Hepatocyte (in vitro differentiated cells): Measurements from ENCODE around the gene COX7B2. TPM values are rescaled to one million over a fixed set of nuclear protein-coding genes. Genes with fewer than 3 reads are reported as not detected.
A peak's percentile ranks its signal among the peaks of the same experiment; 100 is the strongest.

Experiments used
- DNase-seq: peaks from one replicate; pipeline ENCODE4 v3.0.0-alpha.2; 2016; ENCODE audit warnings: low spot score
- H2AFZ ChIP-seq: fragments of 200-600 bp; sonication (generic); 2 replicates; pipeline ENCODE4 v1.6.0; 2016; ENCODE audit warnings: antibody characterized with exemption, mild to moderate bottlenecking
- H3K27ac ChIP-seq: fragments of 200-600 bp; sonication (generic); 2 replicates; pipeline ENCODE4 v1.5.1; 2016; ENCODE audit warnings: mild to moderate bottlenecking
- H3K27me3 ChIP-seq: fragments of 200-600 bp; sonication (generic); 2 replicates; pipeline ENCODE4 v1.6.1; 2016
- H3K36me3 ChIP-seq: fragments of 200-600 bp; sonication (generic); replicated peaks from 2 replicates; pipeline ENCODE4 v1.5.1; 2016; ENCODE audit warnings: low read depth; ENCODE audit not compliant: insufficient read depth
- H3K4me1 ChIP-seq: fragments of 200-600 bp; sonication (generic); 2 replicates; pipeline ENCODE4 v1.5.1; 2016; ENCODE audit warnings: mild to moderate bottlenecking, moderate library complexity; ENCODE audit not compliant: insufficient read depth
- H3K4me2 ChIP-seq: fragments of 200-600 bp; sonication (generic); 2 replicates; pipeline ENCODE4 v1.6.0; 2016
- H3K4me3 ChIP-seq: fragments of 200-600 bp; sonication (generic); 2 replicates; pipeline ENCODE4 v1.5.1; 2016; ENCODE audit warnings: mild to moderate bottlenecking
- H3K79me2 ChIP-seq: fragments of 200-600 bp; sonication (generic); 2 replicates; pipeline ENCODE4 v1.6.0; 2017; ENCODE audit warnings: mild to moderate bottlenecking
- H3K9me2 ChIP-seq: fragments of 200-600 bp; sonication (generic); replicated peaks from 2 replicates; pipeline ENCODE4 v1.6.0; 2017; ENCODE audit warnings: mild to moderate bottlenecking; ENCODE audit not compliant: insufficient read depth
- H3K9me3 ChIP-seq: fragments of 200-600 bp; sonication (generic); 2 replicates; pipeline ENCODE4 v1.5.1; 2016; ENCODE audit warnings: low read depth, mild to moderate bottlenecking
- H4K20me1 ChIP-seq: fragments of 200-600 bp; sonication (generic); 2 replicates; pipeline ENCODE4 v1.6.0; 2016; ENCODE audit warnings: mild to moderate bottlenecking; ENCODE audit not compliant: insufficient read depth, poor library complexity, severe bottlenecking
- EZH2 ChIP-seq: fragments of 200-600 bp; sonication (generic); IDR thresholded peaks from 2 replicates; pipeline ENCODE4 v1.6.1; 2016; ENCODE audit warnings: antibody characterized with exemption, mild to moderate bottlenecking, borderline replicate concordance
- EZH2phosphoT487 ChIP-seq: fragments of 200-600 bp; sonication (generic); IDR thresholded peaks from one replicate; pipeline ENCODE4 v1.6.1; 2018; ENCODE audit warnings: antibody characterized with exemption, mild to moderate bottlenecking, low read depth, moderate library complexity; ENCODE audit not compliant: unreplicated experiment, severe bottlenecking
- WGBS: methylation state at CpG from one replicate; pipeline ENCODE4 v1.1.6; 2016; ENCODE audit warnings: low lambda C conversion rate; ENCODE audit errors: missing lambda C conversion rate; 5-methylcytosine and 5-hydroxymethylcytosine counted together
- polyA plus RNA-seq: library from polyadenylated mRNA; unstranded; fragments of >200 nt; fragmentation: Nextera tagmentation; extraction: Ambion mirVana; gene quantifications from 2 replicates; pipeline ENCODE4 v1.2.1, GENCODE V29; 2016
- total RNA-seq: library from RNA; depleted of rRNA; stranded (reverse); fragments of >200 nt; gene quantifications from 2 replicates; pipeline ENCODE4 v1.2.3, GENCODE V29; 2014
- TF ChIP-seq, protein P1 (sequence below): fragments of 200-600 bp; sonication (generic); IDR thresholded peaks from 2 replicates; pipeline ENCODE4 v1.5.1; 2016; ENCODE audit warnings: antibody characterized with exemption, mild to moderate bottlenecking; ENCODE audit not compliant: poor library complexity

COX7B2 gene
- total and polyA plus RNA-seq, 2 experiments from 2014 or later, result not detected

- Histone ChIP-seq H3K27ac (no peak overlapping the region), H3K4me2 (peak overlapping the region; percentile 59), H3K27me3 (no peaks in the 10 kb centered on the region), H3K9me2 (no peaks in the 10 kb centered on the region), H4K20me1 (no peaks in the 10 kb centered on the region), H3K79me2 (no peaks in the 10 kb centered on the region), H2AFZ (no peak overlapping the region), H3K9me3 (no peaks in the 10 kb centered on the region), H3K4me1 (peaks cover 4% of the 10 kb centered on the region), H3K4me3 (no peak overlapping the region), H3K36me3 (no peaks in the 10 kb centered on the region)
- no peak for DNase-seq
- 73% methylated on average over 2 of the region's 2 CpGs for WGBS
- TF ChIP-seq, protein P1, sequence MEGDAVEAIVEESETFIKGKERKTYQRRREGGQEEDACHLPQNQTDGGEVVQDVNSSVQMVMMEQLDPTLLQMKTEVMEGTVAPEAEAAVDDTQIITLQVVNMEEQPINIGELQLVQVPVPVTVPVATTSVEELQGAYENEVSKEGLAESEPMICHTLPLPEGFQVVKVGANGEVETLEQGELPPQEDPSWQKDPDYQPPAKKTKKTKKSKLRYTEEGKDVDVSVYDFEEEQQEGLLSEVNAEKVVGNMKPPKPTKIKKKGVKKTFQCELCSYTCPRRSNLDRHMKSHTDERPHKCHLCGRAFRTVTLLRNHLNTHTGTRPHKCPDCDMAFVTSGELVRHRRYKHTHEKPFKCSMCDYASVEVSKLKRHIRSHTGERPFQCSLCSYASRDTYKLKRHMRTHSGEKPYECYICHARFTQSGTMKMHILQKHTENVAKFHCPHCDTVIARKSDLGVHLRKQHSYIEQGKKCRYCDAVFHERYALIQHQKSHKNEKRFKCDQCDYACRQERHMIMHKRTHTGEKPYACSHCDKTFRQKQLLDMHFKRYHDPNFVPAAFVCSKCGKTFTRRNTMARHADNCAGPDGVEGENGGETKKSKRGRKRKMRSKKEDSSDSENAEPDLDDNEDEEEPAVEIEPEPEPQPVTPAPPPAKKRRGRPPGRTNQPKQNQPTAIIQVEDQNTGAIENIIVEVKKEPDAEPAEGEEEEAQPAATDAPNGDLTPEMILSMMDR, result no peak
- TF ChIP-seq EZH2, result no peak
- TF ChIP-seq EZH2phosphoT487, result no peak
Observed at GRCh38 chr4:46890056-46890455, 19.0 kb downstream of the COX7B2 start.

- Histone ChIP-seq H3K9me2 (no peaks in the 10 kb centered on the region), H2AFZ (no peak overlapping the region), H3K9me3 (no peaks in the 10 kb centered on the region), H4K20me1 (no peaks in the 10 kb centered on the region), H3K4me1 (peaks cover 4% of the 10 kb centered on the region), H3K79me2 (no peaks in the 10 kb centered on the region), H3K27me3 (no peaks in the 10 kb centered on the region), H3K4me2 (peak overlapping the region; percentile 59), H3K36me3 (no peaks in the 10 kb centered on the region), H3K4me3 (no peak overlapping the region), H3K27ac (peak overlapping the region; percentile 52)
- no peak for TF ChIP-seq EZH2phosphoT487
- no peak for TF ChIP-seq EZH2
- TF ChIP-seq, protein P1, result no peak
- no peak for DNase-seq
- WGBS, result 31% methylated on average over 2 of the region's 2 CpGs
Observed at GRCh38 chr4:46889410-46889809, 19.6 kb downstream of the COX7B2 start.

DNA sequence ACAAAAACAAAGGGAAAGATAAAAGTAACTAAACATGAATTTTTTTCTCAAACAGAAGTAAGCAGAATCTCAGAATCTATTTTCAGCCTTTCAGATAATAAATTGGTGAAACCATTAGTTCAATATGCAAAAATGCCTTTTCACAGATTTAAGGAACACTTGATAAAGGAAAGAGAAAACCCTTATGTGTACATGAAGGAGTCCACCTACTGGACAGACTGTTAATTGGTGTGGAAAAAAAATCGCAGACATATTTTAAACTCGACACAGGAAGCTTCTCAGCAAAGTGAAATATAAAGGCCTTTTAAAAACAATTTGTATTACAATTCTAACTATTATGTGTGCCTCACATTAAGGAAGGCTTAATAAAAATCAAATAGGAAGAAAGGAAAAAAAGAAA, 22.3 kb downstream of the COX7B2 start:
- Histone ChIP-seq H4K20me1 (no peaks in the 10 kb centered on the region), H3K9me3 (no peaks in the 10 kb centered on the region), H3K79me2 (no peaks in the 10 kb centered on the region), H3K4me3 (no peak overlapping the region), H2AFZ (no peak overlapping the region), H3K4me2 (no peak overlapping the region), H3K36me3 (no peaks in the 10 kb centered on the region), H3K27me3 (no peaks in the 10 kb centered on the region), H3K27ac (no peak overlapping the region), H3K9me2 (no peaks in the 10 kb centered on the region), H3K4me1 (peaks cover 4% of the 10 kb centered on the region)
- TF ChIP-seq, protein P1, result peak; percentile 38
- no peak for TF ChIP-seq EZH2
- DNase-seq, result peak; percentile 11
- 47% methylated on average over 2 of the region's 2 CpGs for WGBS

- Histone ChIP-seq H3K4me2 (no peak overlapping the region), H3K4me1 (no peaks in the 10 kb centered on the region), H3K9me2 (no peaks in the 10 kb centered on the region), H3K36me3 (no peaks in the 10 kb centered on the region), H2AFZ (no peak overlapping the region), H3K79me2 (no peaks in the 10 kb centered on the region), H3K27ac (no peak overlapping the region), H3K9me3 (no peaks in the 10 kb centered on the region), H3K4me3 (no peak overlapping the region), H4K20me1 (no peaks in the 10 kb centered on the region), H3K27me3 (no peaks in the 10 kb centered on the region)
- no peak for DNase-seq
- 85% methylated on average over 3 of the region's 3 CpGs for WGBS
- TF ChIP-seq, protein P1, result no peak
- TF ChIP-seq EZH2phosphoT487 (no peak), EZH2 (no peak)
Observed at GRCh38 chr4:46878641-46879040, 30.4 kb downstream of the COX7B2 start.
